OCI-LY7 (cell line): ENCODE measurements around the gene ZNF750. TPM values are rescaled to one million over a fixed set of nuclear protein-coding genes. Genes with fewer than 3 reads are reported as not detected.

Experiments used
- BruUV-seq: library from RNA; stranded (reverse); fragments of 400-500 nt; replicated peaks from 2 replicates; lab custom pipeline; 2021; lab: Mats Ljungman, UMichigan
- CTCF ChIA-PET: fragments of 300-600 bp; sonication (Branson Sonifier 250); formaldehyde crosslinking; loops from one replicate; lab custom pipeline; 2022; ENCODE audit warnings: antibody characterized with exemption; ENCODE audit not compliant: unreplicated experiment; lab: Charles Lee
- POLR2A ChIA-PET: fragments of 300-600 bp; sonication (Branson Sonifier 250); formaldehyde crosslinking; loops from one replicate; lab custom pipeline; 2022; ENCODE audit warnings: antibody characterized with exemption; lab: Charles Lee
- DNase-seq: peaks from one replicate; pipeline ENCODE4 v3.0.0-alpha.2; 2015; ENCODE audit warnings: low spot score
- H2AFZ ChIP-seq: fragments of 200-600 bp; sonication (generic), shearing (Covaris generic); 2 replicates; pipeline ENCODE4 v1.6.1; 2014; ENCODE audit warnings: mild to moderate bottlenecking, antibody characterized with exemption, low read length, moderate library complexity
- H3K27ac ChIP-seq: fragments of 200-600 bp; sonication (generic); 2 replicates; pipeline ENCODE4 v1.5.1; 2014; ENCODE audit warnings: mixed run types, low read depth, mild to moderate bottlenecking, moderate library complexity, low read length, inconsistent platforms; ENCODE audit not compliant: poor library complexity, severe bottlenecking
- H3K36me3 ChIP-seq: fragments of 200-600 bp; sonication (generic); 2 replicates; pipeline ENCODE4 v1.6.1; 2014; ENCODE audit warnings: mild to moderate bottlenecking, antibody characterized with exemption, low read length, moderate library complexity, mixed read lengths; ENCODE audit not compliant: insufficient read depth
- H3K4me1 ChIP-seq: fragments of 200-600 bp; sonication (generic); 2 replicates; pipeline ENCODE4 v1.5.1; 2014; ENCODE audit warnings: mild to moderate bottlenecking, low read length; ENCODE audit not compliant: insufficient read depth, poor library complexity, severe bottlenecking
- H3K4me2 ChIP-seq: fragments of 200-600 bp; sonication (generic); 2 replicates; pipeline ENCODE4 v1.6.1; 2014; ENCODE audit warnings: mild to moderate bottlenecking, low read length
- H3K4me3 ChIP-seq: fragments of 200-600 bp; sonication (generic); 2 replicates; pipeline ENCODE4 v1.5.1; 2014; ENCODE audit warnings: mild to moderate bottlenecking, low read depth, low read length; ENCODE audit not compliant: poor library complexity, severe bottlenecking
- H3K79me2 ChIP-seq: fragments of 200-600 bp; sonication (generic); 2 replicates; pipeline ENCODE4 v1.6.1; 2016; ENCODE audit warnings: low read depth, mild to moderate bottlenecking, low read length, moderate library complexity, mixed read lengths; ENCODE audit not compliant: insufficient read depth
- H3K9me2 ChIP-seq: fragments of 200-600 bp; sonication (generic); 2 replicates; pipeline ENCODE4 v1.6.1; 2016; ENCODE audit warnings: mild to moderate bottlenecking, low read length, mixed read lengths; ENCODE audit not compliant: insufficient read depth
- H3K9me3 ChIP-seq: fragments of 200-600 bp; sonication (generic); 2 replicates; pipeline ENCODE4 v1.6.1; 2014; ENCODE audit warnings: mild to moderate bottlenecking, mixed run types, low read length, mixed read lengths
- H4K20me1 ChIP-seq: fragments of 200-600 bp; sonication (generic); 2 replicates; pipeline ENCODE4 v1.6.1; 2014; ENCODE audit warnings: mild to moderate bottlenecking, antibody characterized with exemption, low read length, moderate library complexity, mixed read lengths; ENCODE audit not compliant: insufficient read depth
- EZH2phosphoT487 ChIP-seq: fragments of 200-600 bp; sonication (generic); IDR thresholded peaks from 2 replicates; pipeline ENCODE4 v1.6.1; 2018; ENCODE audit warnings: low read depth, borderline replicate concordance, mild to moderate bottlenecking, mixed run types, antibody characterized with exemption, low read length, moderate library complexity, mixed read lengths
- intact Hi-C: fragments of 100-400 bp; cut with micrococcal nuclease; formaldehyde crosslinking; loops from one replicate; pipeline ENCODE4 v1.10.0; 2022; ENCODE audit not compliant: unreplicated experiment
- total RNA-seq, 2 experiments: library from RNA; depleted of rRNA in 1 of 2; stranded (reverse); fragments of >200 nt in 1 of 2; shearing (Covaris generic) in 1 of 2; gene quantifications; 2 replicates each; pipeline ENCODE4 v1.2.3, GENCODE V29; 2014 to 2022
- TF ChIP-seq, protein P1 (sequence below): fragments of 200-600 bp; sonication (generic); conservative IDR thresholded peaks from 2 replicates; pipeline ENCODE4 v1.5.1; 2014; ENCODE audit warnings: mild to moderate bottlenecking, antibody characterized with exemption, low read length, moderate library complexity, mixed read lengths

The ZNF750 gene
- total RNA-seq, 2 experiments from 2014 or later, result not detected

DNA sequence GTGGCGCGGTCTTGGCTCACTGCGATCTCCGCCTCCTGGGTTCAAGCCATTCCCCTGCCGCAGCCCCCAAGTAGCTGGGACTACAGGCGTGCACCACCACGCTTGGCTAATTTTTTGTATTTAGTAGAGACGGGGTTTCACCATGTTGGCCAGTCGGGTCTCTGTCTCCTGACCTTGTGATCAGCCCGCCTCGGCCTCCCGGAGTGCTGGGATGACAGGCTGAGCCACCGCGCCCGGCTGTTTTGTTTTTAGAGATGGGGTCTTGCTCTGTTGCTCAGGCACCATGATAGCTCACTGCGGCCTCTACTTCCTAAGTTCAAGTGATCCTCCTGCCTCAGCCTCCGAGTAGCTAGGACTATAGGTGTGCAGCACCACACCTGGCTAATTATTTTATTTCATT, 27.2 kb downstream of the ZNF750 start:
- no peak for DNase-seq
- no peak for TF ChIP-seq EZH2phosphoT487
- TF ChIP-seq, protein P1, sequence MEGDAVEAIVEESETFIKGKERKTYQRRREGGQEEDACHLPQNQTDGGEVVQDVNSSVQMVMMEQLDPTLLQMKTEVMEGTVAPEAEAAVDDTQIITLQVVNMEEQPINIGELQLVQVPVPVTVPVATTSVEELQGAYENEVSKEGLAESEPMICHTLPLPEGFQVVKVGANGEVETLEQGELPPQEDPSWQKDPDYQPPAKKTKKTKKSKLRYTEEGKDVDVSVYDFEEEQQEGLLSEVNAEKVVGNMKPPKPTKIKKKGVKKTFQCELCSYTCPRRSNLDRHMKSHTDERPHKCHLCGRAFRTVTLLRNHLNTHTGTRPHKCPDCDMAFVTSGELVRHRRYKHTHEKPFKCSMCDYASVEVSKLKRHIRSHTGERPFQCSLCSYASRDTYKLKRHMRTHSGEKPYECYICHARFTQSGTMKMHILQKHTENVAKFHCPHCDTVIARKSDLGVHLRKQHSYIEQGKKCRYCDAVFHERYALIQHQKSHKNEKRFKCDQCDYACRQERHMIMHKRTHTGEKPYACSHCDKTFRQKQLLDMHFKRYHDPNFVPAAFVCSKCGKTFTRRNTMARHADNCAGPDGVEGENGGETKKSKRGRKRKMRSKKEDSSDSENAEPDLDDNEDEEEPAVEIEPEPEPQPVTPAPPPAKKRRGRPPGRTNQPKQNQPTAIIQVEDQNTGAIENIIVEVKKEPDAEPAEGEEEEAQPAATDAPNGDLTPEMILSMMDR, result no peak
- no peaks in the 10 kb centered on the region for H4K20me1 ChIP-seq
- no peaks in the 10 kb centered on the region for H3K79me2 ChIP-seq
- no peak overlapping the region for H2AFZ ChIP-seq
- H3K4me2 ChIP-seq, result no peak overlapping the region
- BruUV-seq, result no TSS peak
- ChIA-PET POLR2A (no interaction called here), CTCF (no interaction called here)
- intact Hi-C loops, result no loop called here
- no peaks in the 10 kb centered on the region for H3K9me2 ChIP-seq
- no peak overlapping the region for H3K27ac ChIP-seq
- no peak overlapping the region for H3K4me3 ChIP-seq
- no peaks in the 10 kb centered on the region for H3K9me3 ChIP-seq
- H3K36me3 ChIP-seq, result peaks cover 67% of the 10 kb centered on the region
- no peaks in the 10 kb centered on the region for H3K4me1 ChIP-seq

GRCh38 chr17:82812058-82812457, 27.8 kb downstream of the ZNF750 start:
- POLR2A ChIA-PET, result no interaction called here
- Histone ChIP-seq H2AFZ (no peak overlapping the region), H3K4me3 (no peak overlapping the region), H3K79me2 (no peaks in the 10 kb centered on the region), H3K36me3 (peaks cover 67% of the 10 kb centered on the region), H3K4me2 (no peak overlapping the region), H3K9me2 (no peaks in the 10 kb centered on the region), H4K20me1 (no peaks in the 10 kb centered on the region), H3K9me3 (no peaks in the 10 kb centered on the region), H3K27ac (no peak overlapping the region), H3K4me1 (no peaks in the 10 kb centered on the region)
- BruUV-seq, result no TSS peak
- intact Hi-C loops, result no loop called here
- CTCF ChIA-PET, result no interaction called here
- no peak for TF ChIP-seq EZH2phosphoT487
- TF ChIP-seq, protein P1, result no peak
- no peak for DNase-seq

DNA sequence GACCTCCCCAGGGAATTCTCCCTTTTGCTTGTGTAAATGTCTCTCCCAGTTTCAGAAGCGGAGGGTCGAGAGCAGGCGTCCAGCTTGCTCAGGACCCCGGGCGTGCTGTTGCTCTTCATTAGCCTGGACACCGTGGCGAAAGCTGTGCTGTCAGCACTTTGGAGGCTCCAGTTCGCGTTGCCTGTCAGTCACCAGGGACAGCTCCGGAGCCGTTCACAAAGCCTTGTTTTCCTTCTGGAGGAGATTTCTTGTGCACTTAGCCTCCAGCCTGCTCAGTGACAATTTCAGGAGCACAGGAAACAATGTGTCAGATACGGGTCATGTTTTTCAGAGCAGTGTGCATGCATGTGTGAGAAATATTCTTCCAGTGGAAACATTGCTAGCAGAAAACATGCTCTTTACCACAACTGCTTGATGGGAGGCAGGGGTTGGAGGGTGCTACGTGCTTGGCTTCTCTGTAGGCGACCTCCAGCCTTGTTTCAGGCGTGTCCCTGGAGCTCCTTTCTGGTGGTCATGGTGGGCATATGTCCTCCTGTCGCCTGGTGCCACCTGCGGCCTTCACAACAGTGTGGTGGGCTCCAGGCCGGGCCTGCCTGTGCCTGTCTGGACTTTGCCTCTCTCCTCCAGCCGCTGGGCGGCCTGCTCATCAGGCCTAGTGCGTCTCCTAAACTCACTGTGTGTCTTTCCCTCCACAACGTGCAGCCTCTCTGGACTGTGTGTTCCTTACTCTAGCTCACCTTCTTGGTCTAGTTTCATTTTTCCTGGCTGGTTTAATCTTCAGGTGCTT, 29.0 kb downstream of the ZNF750 start:
- H3K79me2 ChIP-seq, result no peaks in the 10 kb centered on the region
- H4K20me1 ChIP-seq, result no peaks in the 10 kb centered on the region
- H3K36me3 ChIP-seq, result peaks cover 67% of the 10 kb centered on the region
- H3K4me2 ChIP-seq, result no peak overlapping the region
- ChIA-PET POLR2A (no interaction called here), CTCF (interaction anchor here (0.6 kb wide), 1 partner anchor 280 kb away, joined by 3 read pairs; no protein-coding TSS in a partner anchor)
- no peaks in the 10 kb centered on the region for H3K4me1 ChIP-seq
- H3K27ac ChIP-seq, result no peak overlapping the region
- TF ChIP-seq, protein P1, result no peak
- no peak for TF ChIP-seq EZH2phosphoT487
- DNase-seq, result no peak
- intact Hi-C loops, result no loop called here
- no peak overlapping the region for H2AFZ ChIP-seq
- no TSS peak for BruUV-seq
- H3K9me3 ChIP-seq, result no peaks in the 10 kb centered on the region
- H3K4me3 ChIP-seq, result no peak overlapping the region
- H3K9me2 ChIP-seq, result no peaks in the 10 kb centered on the region
